HG02884 (cell line): ENCODE measurements around the gene BMPR1B.

ENCODE experiments used
- ATAC-seq: cut with Tn5 transposase; IDR thresholded peaks from one replicate; pipeline ENCODE4 v1.9.1; 2021; ENCODE audit warnings: mild to moderate bottlenecking, moderate library complexity; ENCODE audit not compliant: unreplicated experiment

The BMPR1B gene

DNA sequence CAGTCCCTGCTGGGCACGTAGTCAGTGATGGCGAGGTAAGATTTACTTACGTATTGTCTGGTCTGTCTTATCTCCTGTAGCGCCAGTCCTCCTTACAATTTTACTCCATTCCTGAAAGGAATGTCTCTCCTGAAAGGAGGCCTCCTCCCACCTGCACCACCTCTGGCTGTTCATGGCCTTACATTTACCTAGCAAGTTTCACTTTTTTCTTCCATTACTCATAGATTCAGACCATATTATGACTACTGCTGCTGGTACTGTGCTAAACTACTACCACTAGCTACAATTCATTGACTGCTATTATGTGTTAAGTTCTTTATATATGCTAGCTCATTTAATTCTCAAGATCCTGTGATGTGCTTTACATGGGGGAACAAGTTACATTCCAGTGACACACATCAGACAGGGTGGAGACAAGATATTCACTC, 189.9 kb downstream of the BMPR1B start:
- no peak for ATAC-seq

DNA sequence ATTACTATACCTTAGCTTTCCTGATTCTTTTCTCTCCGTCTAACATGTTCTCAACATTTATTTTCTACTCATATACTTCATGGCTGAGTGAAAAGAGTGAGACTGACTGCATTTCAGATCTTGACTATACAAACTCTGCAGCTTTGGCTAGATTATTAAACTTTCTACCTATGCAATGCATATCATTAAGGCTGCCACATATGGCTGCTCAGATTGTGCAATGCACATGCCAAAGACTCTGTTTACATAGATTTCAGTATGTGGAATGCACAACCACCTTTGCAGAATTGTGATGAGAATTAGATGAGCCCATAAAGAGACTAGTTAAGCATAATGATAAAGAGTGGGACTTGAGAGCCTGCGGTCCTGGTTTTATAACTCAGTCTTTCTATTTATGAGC, 196.5 kb downstream of the BMPR1B start:
- ATAC-seq, result no peak

DNA sequence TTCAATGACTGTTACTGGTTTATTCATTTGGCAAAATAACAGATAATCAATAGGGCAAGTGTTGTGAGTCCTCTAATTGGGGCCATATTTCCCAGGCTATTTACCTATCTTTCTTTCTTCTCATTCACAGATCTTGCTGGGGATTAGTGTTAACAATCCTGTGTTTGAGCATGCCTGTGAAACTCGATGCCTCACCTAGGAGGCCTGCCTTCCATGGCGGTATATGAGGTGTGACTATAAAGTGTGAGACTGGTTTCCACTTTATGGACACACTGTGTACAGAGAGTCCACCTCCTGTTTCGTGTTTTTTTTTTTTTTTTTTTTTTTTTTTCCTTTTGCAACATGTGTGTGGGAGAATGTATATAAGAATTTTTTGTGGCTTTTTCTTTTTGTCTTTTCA, 199.3 kb downstream of the BMPR1B start:
- no peak for ATAC-seq

DNA sequence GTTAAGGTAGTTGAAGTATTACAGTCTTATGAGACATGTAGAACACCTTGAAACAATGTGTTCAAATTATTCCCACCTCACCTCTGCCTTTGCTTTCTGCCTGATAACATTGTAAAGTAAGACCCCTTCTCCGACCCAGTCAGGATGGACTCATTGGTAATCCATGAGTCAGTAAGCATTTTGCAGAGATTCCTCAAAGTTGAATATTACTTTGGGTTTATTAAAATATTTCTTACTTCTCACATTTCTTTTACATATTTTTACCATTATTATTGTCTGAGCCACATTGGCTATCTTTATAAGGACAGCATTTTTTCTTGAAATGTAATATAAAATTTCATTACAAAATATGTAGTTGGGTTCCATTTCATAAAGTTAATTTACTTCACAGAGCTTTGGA, 201.6 kb downstream of the BMPR1B start:
- no peak for ATAC-seq

DNA sequence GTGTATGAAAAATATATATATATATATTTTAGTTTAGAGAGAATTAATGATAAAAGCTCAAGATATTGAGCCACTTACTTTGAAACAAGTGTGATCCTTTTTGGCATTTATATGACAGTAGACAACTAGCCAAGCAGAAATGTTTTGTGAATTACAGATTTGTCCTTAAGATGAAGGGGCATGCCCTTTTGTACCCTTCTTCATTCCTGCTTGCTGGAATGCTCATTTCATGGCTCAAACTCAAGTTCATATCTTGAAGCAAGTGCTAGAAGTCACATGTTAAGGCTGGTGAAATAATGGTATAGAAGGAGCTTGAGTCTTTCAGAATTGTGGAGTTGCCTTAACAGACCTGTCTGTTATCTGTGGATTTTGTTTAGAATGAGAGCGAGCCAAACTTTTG, 203.0 kb downstream of the BMPR1B start:
- no peak for ATAC-seq

DNA sequence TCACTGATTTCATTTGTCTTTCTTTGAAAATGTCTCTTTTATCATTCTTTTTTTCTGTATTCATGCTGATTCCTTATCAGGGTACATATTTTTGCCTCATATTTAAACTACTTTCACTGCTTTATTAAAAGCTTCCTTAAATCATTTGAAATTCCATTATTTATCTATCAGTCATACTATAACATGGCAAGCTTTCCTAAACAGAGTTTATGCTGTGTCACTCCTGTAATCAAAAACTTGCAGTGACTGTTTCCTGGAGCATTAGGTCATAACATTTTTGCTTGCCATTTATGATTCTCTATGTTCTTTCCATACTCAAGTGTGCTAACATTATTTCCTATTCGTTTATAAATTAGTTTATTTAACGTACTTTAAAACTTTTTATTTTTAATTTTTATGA, 203.7 kb downstream of the BMPR1B start:
- ATAC-seq, result no peak

DNA sequence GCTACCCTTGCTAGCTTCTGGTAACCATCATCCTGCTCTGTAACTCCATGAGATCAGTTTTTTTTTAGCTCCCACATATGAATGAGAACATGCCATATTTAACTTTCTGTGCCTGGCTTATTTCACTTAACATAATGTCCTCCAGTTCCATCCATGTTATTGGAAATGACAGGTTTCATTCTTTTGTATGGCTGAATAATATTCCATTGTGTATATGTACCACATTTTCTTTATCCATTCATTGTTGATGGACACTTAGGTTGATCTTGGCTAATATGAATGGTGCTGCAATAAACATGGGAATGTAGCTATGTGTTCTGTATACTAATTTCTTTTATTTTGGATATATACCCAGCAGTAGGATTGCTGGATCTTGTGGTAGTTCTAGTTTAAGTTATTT, 204.7 kb downstream of the BMPR1B start:
- ATAC-seq, result no peak

DNA sequence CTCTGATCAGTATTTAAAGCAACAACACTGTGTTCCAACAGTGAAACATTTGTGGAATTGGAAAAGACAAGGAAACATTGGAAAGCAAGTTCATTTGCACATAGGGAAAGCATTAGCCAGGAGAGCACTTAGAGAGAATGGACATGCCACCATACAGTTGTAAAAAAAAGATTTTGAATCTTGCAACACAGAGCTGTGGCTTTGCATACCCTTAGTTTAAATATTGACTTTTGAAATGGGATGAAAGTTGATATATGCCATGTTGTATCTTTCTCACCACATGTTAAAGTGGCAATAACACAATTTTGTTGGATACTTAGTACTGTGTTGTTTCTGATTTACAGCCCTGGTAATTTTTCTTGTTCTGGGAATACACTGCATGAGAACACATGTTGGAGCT, 208.1 kb downstream of the BMPR1B start:
- no peak for ATAC-seq

DNA sequence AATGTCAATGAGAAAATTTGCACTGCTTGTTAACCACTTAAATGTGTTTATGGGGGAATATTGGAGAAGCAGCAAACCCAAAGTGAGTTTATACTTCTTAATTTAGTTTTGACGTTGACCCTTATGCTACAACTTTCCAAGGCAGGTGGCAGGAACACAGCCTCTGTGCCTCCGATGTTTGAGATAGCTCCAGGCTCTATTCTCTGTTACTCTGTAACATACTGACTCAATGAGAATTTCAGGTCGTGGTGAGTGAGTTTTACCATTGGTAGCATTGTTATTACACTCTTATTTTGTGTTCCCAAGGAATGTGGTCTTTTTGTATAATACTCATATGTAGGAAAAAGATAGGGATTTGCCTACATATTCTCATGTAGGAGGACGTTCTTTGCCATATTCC, 210.7 kb downstream of the BMPR1B start:
- no peak for ATAC-seq

DNA sequence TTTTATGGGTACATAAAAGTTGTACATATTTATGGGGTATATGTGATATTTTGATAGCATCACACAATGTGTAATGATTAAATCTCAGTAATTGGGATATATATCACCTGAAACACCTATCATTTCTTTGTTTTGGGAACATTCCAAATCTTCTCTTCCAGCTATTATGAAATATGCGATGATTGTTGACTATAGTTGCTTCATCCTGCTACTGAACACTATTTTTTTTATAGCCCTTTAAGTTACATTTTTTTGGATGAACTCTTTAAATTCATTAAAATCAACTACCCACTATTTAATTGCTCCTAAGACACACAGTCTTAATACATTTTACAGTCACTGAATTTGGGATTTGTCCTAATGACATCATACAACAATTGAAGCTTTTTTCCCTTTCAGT, 212.9 kb downstream of the BMPR1B start:
- ATAC-seq, result no peak

DNA sequence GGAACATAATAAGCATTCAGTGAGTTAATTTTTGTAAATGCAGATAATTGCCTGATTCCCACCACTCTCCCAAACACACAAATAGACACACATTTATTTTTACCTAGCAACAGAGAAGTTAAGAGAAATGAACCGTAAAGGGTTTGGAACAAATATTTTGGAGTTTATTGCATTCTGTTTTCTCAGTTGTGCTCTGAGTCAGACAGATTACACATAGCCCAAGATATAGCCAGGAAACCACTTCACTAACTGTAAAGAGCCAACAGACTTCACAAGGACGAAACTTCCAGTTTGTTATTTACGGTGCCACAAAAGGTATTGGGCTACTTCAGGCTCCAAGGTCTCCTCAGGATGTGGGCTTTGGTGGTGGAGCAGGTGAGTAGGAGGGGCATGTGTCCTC, 217.0 kb downstream of the BMPR1B start:
- no peak for ATAC-seq

DNA sequence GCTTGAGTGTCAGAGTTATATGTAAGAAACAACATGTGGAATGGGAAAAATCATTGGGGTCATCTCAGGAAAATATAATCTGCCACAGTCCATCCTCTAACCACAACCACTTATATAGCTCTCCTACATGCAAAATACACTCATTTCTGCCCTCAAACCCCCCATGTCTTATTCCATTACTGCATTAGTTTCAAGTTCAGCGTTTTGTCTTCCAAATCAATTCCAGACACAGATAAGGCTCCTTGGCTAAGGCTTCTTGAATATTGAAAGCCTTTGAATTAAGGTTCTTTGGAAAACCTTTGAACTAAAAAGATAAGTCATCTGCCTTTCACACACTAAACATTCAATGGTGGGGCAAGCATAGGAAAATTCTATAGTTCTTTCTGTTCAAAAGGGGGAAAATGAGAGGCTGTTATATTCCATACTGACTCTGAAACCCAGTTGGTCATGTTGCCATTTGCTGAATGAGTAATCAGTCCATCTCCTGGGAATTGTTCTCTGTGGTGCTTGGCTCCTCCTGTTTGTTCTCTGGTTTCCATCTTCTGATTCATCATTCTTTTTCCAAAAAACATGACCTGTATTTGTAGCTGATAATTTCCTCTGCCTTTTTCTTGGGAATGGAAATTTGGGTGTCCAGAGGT, 218.7 kb downstream of the BMPR1B start:
- no peak for ATAC-seq

DNA sequence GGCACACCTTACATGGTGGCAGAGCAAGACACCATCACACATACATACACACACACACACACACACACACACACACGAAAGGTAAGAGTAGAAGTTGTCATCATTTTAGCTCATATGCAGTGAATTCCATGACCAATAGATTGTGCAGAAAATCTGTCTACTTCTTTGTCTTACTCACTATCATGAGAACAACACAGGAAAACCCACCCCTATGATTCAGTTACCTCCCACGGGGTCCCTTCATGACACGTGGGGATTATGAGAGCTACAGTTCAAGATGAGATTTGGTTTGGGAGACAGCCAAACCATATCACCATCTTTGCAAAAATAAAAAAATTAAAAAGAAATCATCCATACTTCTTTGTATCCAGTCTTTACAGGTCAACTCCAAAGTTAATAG, 221.1 kb downstream of the BMPR1B start:
- ATAC-seq, result no peak

DNA sequence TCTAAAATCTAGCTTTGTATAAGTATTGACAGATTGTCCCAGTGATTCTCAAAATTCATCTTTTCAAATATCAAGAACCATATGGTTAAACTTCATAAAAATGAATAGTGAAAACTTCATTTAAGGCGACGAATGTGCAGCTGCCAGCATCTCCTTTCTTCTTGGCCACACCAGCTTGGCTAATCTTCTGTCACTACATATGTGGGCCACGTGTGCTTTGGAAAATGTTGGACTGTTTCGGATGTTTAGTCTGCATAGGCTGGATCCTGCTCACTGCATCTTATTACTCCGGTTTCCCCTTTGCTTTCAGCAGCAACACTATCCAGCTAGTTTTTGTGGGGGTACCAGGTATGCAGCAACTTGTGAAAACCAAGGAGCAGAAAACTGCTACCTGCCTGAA, 221.9 kb downstream of the BMPR1B start:
- ATAC-seq, result no peak

DNA sequence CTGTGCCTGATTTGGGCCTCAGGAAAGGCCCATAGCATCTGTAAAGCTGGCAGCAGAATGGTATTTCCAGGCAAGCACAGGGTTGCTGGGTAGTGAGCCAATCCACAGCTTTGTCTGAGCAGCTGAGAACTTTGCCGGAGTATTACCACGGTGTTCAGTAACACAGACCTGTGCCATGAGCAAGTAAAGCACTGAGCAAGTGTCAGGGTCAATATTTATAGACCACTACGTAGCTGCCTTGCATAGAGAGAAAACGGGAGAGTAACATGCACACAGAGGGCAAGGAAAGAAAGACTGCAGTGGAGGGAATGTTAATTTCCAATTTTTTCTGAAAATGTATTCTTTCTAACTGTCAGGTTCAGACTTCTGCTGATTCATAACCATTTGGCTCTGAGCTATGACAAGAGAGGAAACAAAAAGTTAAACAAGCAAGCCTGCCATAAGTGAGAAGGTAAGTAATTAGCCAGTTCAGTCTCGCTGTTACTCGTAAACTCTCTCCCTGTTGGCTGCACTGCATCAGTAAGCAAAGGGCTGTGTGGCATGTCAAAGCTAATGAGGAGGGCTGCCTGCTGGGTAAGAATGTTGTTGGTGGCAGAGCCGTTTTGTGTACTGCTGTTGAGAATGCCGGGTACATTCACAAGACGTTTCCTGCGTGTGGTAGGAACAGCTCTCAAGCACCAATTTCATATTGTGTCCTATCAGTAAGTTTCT, 238.1 kb downstream of the BMPR1B start:
- no peak for ATAC-seq

DNA sequence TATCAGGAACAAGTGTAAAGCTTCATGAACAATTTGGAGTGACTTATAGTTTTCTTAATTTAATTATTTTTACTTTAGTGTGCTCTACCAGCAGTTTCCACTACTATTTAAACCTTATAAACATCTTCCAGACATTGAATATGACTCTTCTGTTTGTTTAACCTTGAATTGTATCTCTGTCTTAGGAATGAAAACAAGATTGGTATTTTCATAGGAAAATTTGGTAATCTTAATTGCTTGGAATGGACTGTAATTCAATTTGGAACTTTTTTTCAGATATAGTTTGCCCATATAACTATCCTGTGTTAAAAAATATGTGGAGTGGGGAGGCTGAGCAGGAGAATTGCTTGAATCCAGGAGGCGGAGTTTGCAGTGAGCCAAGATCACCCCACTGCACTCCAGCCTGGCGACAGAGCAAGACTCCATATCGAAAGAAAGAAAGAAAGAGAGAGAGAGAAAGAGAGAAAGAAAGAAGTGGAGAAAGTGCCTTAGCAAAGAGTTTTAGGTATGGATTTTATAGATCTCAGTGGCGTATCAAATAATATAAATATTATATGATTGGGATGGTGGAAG, 242.4 kb downstream of the BMPR1B start:
- ATAC-seq, result no peak

DNA sequence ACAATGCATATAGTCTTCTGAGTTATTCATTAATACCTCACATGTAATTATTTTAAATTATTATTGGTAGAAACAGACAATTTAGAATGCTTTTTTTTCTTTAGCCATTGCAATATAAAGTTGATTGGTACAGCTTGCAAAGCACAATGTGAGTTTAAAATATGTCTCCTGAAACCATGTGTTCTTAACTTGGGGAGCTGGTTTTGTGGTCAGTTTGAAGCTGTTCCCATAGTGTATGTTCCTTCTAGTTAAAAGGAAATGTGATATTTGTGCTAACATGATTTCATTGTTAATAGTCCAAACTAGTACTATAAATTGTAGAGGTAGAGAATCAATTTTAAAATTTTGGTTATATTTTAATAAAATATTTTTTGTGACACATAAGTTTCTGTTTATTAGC, 247.2 kb downstream of the BMPR1B start:
- ATAC-seq, result no peak

DNA sequence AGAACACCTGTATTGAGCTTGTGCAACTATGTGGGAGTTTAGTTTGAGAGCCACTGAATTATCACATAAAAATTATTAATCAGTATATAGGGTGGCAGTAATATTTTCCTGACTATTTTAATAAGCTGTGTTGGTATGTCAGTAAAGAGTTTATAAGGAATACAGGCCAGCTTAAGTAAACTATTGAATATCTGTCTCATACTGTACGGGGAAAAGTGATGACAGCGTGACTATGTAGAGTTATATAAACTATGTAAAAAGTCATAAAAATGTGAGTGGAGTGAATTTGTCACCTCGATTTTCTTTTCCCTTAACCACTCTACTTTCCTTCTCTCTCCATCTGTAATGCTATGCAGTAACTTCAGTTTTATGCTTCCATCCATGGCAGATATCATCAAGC, 250.2 kb downstream of the BMPR1B start:
- no peak for ATAC-seq

DNA sequence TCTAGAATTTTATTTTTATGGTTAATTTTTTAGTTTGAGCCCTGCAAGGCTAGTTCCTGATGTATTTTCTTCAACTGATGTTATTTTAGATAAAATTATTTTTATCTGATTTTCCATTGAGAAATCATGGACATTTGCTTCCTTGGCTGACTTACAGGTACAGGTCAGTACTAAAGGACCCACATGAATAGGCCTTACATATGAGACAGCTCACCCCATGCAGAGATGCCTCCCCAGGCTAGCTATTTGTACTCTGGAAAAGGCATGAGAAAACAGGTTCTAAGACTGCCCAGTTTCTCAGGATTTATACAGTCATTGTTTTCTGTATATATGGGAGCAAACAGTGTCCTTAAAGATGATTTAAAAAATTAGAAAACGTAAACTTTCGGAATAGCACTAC, 255.5 kb downstream of the BMPR1B start:
- ATAC-seq, result no peak

DNA sequence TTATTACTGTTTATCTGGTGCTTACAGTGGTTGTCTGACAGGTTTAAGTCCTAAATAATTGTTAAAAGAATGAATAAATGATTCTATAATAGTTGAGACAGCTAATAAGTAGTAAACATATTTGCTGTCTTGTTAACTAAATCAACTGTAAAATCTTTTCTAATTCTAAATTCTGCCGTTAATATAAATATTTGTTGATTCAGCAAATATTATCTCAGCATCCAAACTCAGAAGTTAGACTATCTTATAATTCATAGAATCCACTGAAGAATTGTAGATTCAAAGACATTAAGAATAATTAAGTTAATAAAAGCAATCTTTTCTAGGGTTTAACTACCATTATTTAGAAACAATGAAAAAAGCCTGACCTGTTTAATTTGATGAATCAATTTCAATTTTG, 256.3 kb downstream of the BMPR1B start:
- ATAC-seq, result no peak

DNA sequence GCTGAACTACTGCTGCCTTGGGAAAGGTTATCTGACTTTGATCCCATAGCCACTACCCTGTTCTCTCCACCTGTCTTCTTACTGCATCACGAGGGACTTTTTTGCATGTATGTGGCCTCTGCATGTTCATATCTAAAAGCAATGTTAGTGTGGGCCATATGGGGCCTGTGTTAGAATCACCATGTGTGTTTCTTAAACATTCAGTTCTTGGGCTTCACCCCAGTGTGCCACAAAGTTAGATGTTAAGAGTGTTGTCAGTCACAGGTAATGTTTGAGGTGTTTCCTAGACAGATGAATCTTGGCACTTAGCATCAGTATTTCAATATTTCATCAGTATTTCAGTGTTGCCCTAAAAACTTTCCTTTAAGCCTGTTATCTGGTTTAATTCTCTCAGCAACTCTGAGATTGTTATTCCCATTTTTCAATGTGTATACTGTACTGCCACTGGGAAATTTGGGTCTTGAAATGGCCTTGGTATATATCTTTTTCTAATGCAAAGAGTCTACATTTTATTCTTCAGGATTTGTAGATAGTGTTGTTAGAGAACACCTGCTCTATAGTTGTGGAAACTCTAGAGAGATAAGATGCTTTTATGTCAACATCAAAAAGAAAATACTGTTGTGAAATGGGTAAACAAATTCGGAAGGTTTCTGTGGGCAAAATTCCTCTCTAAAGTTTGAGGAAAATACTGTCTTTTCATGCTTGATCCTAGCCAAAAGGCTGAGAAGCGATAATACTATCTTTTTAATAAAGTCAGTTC, 259.7 kb downstream of the BMPR1B start:
- ATAC-seq, result no peak

DNA sequence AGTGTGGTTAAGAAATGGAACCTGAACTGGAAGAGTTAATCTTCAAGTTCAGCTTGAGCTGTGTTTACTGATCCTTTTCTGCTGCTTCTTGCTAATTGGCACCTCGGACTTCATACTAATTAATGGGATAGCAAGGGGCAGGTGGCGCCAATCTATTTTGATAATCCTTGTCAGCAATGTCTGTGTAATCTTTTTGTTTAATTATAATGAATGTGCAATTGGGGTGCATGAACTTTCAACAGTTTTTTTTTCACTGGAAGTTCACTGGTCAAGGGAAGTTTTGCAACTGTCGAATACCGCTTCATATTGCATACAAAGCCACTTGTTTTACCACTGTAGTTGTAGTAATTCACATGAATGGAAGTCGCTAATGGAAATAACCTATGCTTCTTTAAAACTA, 261.0 kb downstream of the BMPR1B start:
- ATAC-seq, result no peak
